Hepatocyte (in vitro differentiated cells): ENCODE data around the gene HECW1. TPM values are rescaled to one million over a fixed set of nuclear protein-coding genes. Genes with fewer than 3 reads are reported as not detected.

Source experiments
- DNase-seq: peaks from one replicate; pipeline ENCODE4 v3.0.0-alpha.2; 2016; ENCODE audit warnings: low spot score
- H2AFZ ChIP-seq: fragments of 200-600 bp; sonication (generic); 2 replicates; pipeline ENCODE4 v1.6.0; 2016; ENCODE audit warnings: antibody characterized with exemption, mild to moderate bottlenecking
- H3K27ac ChIP-seq: fragments of 200-600 bp; sonication (generic); 2 replicates; pipeline ENCODE4 v1.5.1; 2016; ENCODE audit warnings: mild to moderate bottlenecking
- H3K27me3 ChIP-seq: fragments of 200-600 bp; sonication (generic); 2 replicates; pipeline ENCODE4 v1.6.1; 2016
- H3K36me3 ChIP-seq: fragments of 200-600 bp; sonication (generic); replicated peaks from 2 replicates; pipeline ENCODE4 v1.5.1; 2016; ENCODE audit warnings: low read depth; ENCODE audit not compliant: insufficient read depth
- H3K4me1 ChIP-seq: fragments of 200-600 bp; sonication (generic); 2 replicates; pipeline ENCODE4 v1.5.1; 2016; ENCODE audit warnings: mild to moderate bottlenecking, moderate library complexity; ENCODE audit not compliant: insufficient read depth
- H3K4me2 ChIP-seq: fragments of 200-600 bp; sonication (generic); 2 replicates; pipeline ENCODE4 v1.6.0; 2016
- H3K4me3 ChIP-seq: fragments of 200-600 bp; sonication (generic); 2 replicates; pipeline ENCODE4 v1.5.1; 2016; ENCODE audit warnings: mild to moderate bottlenecking
- H3K79me2 ChIP-seq: fragments of 200-600 bp; sonication (generic); 2 replicates; pipeline ENCODE4 v1.6.0; 2017; ENCODE audit warnings: mild to moderate bottlenecking
- H3K9me2 ChIP-seq: fragments of 200-600 bp; sonication (generic); replicated peaks from 2 replicates; pipeline ENCODE4 v1.6.0; 2017; ENCODE audit warnings: mild to moderate bottlenecking; ENCODE audit not compliant: insufficient read depth
- H3K9me3 ChIP-seq: fragments of 200-600 bp; sonication (generic); 2 replicates; pipeline ENCODE4 v1.5.1; 2016; ENCODE audit warnings: low read depth, mild to moderate bottlenecking
- H4K20me1 ChIP-seq: fragments of 200-600 bp; sonication (generic); 2 replicates; pipeline ENCODE4 v1.6.0; 2016; ENCODE audit warnings: mild to moderate bottlenecking; ENCODE audit not compliant: insufficient read depth, poor library complexity, severe bottlenecking
- CTCF ChIP-seq: fragments of 200-600 bp; sonication (generic); IDR thresholded peaks from 2 replicates; pipeline ENCODE4 v1.5.1; 2016; ENCODE audit warnings: antibody characterized with exemption, mild to moderate bottlenecking; ENCODE audit not compliant: poor library complexity
- EZH2 ChIP-seq: fragments of 200-600 bp; sonication (generic); IDR thresholded peaks from 2 replicates; pipeline ENCODE4 v1.6.1; 2016; ENCODE audit warnings: antibody characterized with exemption, mild to moderate bottlenecking, borderline replicate concordance
- EZH2phosphoT487 ChIP-seq: fragments of 200-600 bp; sonication (generic); IDR thresholded peaks from one replicate; pipeline ENCODE4 v1.6.1; 2018; ENCODE audit warnings: antibody characterized with exemption, mild to moderate bottlenecking, low read depth, moderate library complexity; ENCODE audit not compliant: unreplicated experiment, severe bottlenecking
- WGBS: methylation state at CpG from one replicate; pipeline ENCODE4 v1.1.6; 2016; ENCODE audit warnings: low lambda C conversion rate; ENCODE audit errors: missing lambda C conversion rate; 5-methylcytosine and 5-hydroxymethylcytosine counted together
- microRNA-seq: library from miRNA; unstranded; fragments of <30 nt; microRNA quantifications from one replicate; pipeline ENCODE4, GENCODE V29; 2017
- polyA plus RNA-seq: library from polyadenylated mRNA; unstranded; fragments of >200 nt; fragmentation: Nextera tagmentation; extraction: Ambion mirVana; gene quantifications from 2 replicates; pipeline ENCODE4 v1.2.1, GENCODE V29; 2016
- small RNA-seq: library from RNA; depleted of rRNA; stranded (forward); fragments of <200 nt; gene quantifications from one replicate; pipeline ENCODE3, GENCODE V24; 2014
- total RNA-seq: library from RNA; depleted of rRNA; stranded (reverse); fragments of >200 nt; gene quantifications from 2 replicates; pipeline ENCODE4 v1.2.3, GENCODE V29; 2014

HECW1 gene
- total and polyA plus RNA-seq, 2 experiments from 2014 or later, result 1.5 to 7.6 TPM

- H3K9me2 ChIP-seq, result no peaks in the 10 kb centered on the region
- H3K4me1 ChIP-seq, result no peaks in the 10 kb centered on the region
- H3K36me3 ChIP-seq, result no peaks in the 10 kb centered on the region
- H3K9me3 ChIP-seq, result no peaks in the 10 kb centered on the region
- 100% methylated on average over 2 of the region's 2 CpGs for WGBS
- no peak overlapping the region for H3K4me2 ChIP-seq
- H3K79me2 ChIP-seq, result peaks cover 11% of the 10 kb centered on the region
- no peak overlapping the region for H3K27ac ChIP-seq
- H4K20me1 ChIP-seq, result no peaks in the 10 kb centered on the region
- TF ChIP-seq CTCF, result no peak
- no peak for TF ChIP-seq EZH2
- H2AFZ ChIP-seq, result no peak overlapping the region
- DNase-seq, result no peak
- no peak overlapping the region for H3K4me3 ChIP-seq
- H3K27me3 ChIP-seq, result no peaks in the 10 kb centered on the region
Observed at GRCh38 chr7:43609097-43609496, 496.6 kb downstream of the HECW1 start.

DNA sequence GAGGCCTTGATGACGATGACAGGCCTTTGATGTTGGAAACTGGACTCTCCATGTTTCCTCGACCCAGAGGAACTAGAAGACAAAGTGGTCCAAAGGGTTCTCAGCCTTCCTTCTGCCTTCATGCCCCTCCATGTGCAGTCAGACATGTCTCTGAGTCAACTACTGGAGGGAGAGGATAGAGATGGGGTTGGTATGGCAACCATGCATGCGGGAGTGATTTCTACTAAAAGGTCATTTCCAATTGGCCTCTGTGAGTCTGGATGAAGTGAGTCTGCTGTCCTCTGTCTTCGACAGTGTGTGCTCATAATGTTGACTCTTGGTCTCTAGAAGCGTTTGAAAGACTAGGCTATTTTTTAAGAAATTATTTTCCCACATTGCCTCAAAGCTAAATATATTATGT lies 499.7 kb downstream of the HECW1 start:
- H3K9me2 ChIP-seq, result no peaks in the 10 kb centered on the region
- H3K9me3 ChIP-seq, result no peaks in the 10 kb centered on the region
- H3K4me2 ChIP-seq, result no peak overlapping the region
- H4K20me1 ChIP-seq, result no peaks in the 10 kb centered on the region
- no peak for DNase-seq
- H3K4me1 ChIP-seq, result no peaks in the 10 kb centered on the region
- H3K36me3 ChIP-seq, result no peaks in the 10 kb centered on the region
- H2AFZ ChIP-seq, result no peak overlapping the region
- TF ChIP-seq EZH2 (no peak), CTCF (no peak), EZH2phosphoT487 (no peak)
- 95% methylated on average over 5 of the region's 5 CpGs for WGBS
- no peaks in the 10 kb centered on the region for H3K27me3 ChIP-seq
- H3K27ac ChIP-seq, result no peak overlapping the region
- H3K79me2 ChIP-seq, result peaks cover 4% of the 10 kb centered on the region
- H3K4me3 ChIP-seq, result no peak overlapping the region

- TF ChIP-seq EZH2 (no peak), CTCF (no peak), EZH2phosphoT487 (no peak)
- Histone ChIP-seq H3K4me1 (no peaks in the 10 kb centered on the region), H3K9me2 (no peaks in the 10 kb centered on the region), H3K27ac (no peak overlapping the region), H3K4me3 (no peak overlapping the region), H3K36me3 (no peaks in the 10 kb centered on the region), H2AFZ (no peak overlapping the region), H3K79me2 (peaks cover 4% of the 10 kb centered on the region), H3K27me3 (no peaks in the 10 kb centered on the region), H4K20me1 (no peaks in the 10 kb centered on the region), H3K9me3 (no peaks in the 10 kb centered on the region), H3K4me2 (no peak overlapping the region)
- 89% methylated on average over 3 of the region's 3 CpGs for WGBS
- no peak for DNase-seq
Observed at GRCh38 chr7:43612599-43613589, 500.4 kb downstream of the HECW1 start.

Small RNAs within 50 kb of the gene (microRNA-seq; reads per million reads assigned to microRNA genes)
- not detected for gene MIR3943

Small RNAs within 50 kb of the gene (small RNA-seq; reads per million reads assigned to genes)
- gene MIR3943 (not detected), gene RF00019 (not detected), gene RNU6-575P (not detected), gene RNU7-35P (not detected)

Other genes with a start within 250 kb of the HECW1 start
- 5.9 and 9.9 TPM in 2 replicates for gene C7orf25, start 200.6 kb upstream of the HECW1 start, total RNA-seq
- gene C7orf25, start 200.6 kb upstream of the HECW1 start, polyA plus RNA-seq, result 2.4 and 3.9 TPM in 2 replicates
- gene PSMA2, start 180.5 kb upstream of the HECW1 start, total RNA-seq, result 117 and 118 TPM in 2 replicates
- gene PSMA2, start 180.5 kb upstream of the HECW1 start, polyA plus RNA-seq, result 213 and 217 TPM in 2 replicates
- gene MRPL32, start 180.3 kb upstream of the HECW1 start, total RNA-seq, result 67.4 and 70.0 TPM in 2 replicates
- 59.9 and 69.2 TPM in 2 replicates for gene MRPL32, start 180.3 kb upstream of the HECW1 start, polyA plus RNA-seq